Spinal cord (tissue), 10 donors: ENCODE measurements around the gene RAPGEF5. TPM values are rescaled to one million over a fixed set of nuclear protein-coding genes. Genes with fewer than 3 reads are reported as not detected.

ENCODE experiments used
- DNase-seq, 6 donors: peaks; one replicate each; pipeline versions ENCODE4 v3.0.0 to v3.0.0-alpha.2; 2013 to 2015; ENCODE audit warnings: low spot score in 6 of 6, low read depth in 4 of 6
- H3K27ac ChIP-seq: one replicate; pipeline ENCODE4 v1.5.1; 2013; ENCODE audit warnings: low read depth, low read length, control low read depth
- H3K27me3 ChIP-seq: one replicate; pipeline ENCODE4 v1.6.1; 2013; ENCODE audit warnings: low read length; ENCODE audit not compliant: control insufficient read depth, insufficient read depth
- H3K36me3 ChIP-seq: one replicate; pipeline ENCODE4 v1.6.1; 2013; ENCODE audit warnings: low read length; ENCODE audit not compliant: control insufficient read depth, insufficient read depth
- H3K4me1 ChIP-seq: one replicate; pipeline ENCODE4 v1.6.1; 2013; ENCODE audit warnings: low read length; ENCODE audit not compliant: control insufficient read depth, insufficient read depth
- H3K4me3 ChIP-seq: one replicate; pipeline ENCODE4 v1.5.1; 2013; ENCODE audit warnings: low read depth, low read length, control low read depth
- H3K9me3 ChIP-seq: one replicate; pipeline ENCODE4 v1.6.1; 2013; ENCODE audit warnings: low read length; ENCODE audit not compliant: control insufficient read depth, insufficient read depth
- WGBS: methylation state at CpG from one replicate; pipeline ENCODE4 v1.1.5; 2013; ENCODE audit warnings: missing lambda C conversion rate; ENCODE audit not compliant: insufficient coverage; 5-methylcytosine and 5-hydroxymethylcytosine counted together
- polyA plus RNA-seq, 2 donors: library from polyadenylated mRNA; unstranded; fragments of 120-200 nt; gene quantifications; one replicate each; pipeline ENCODE4 v1.2.1, GENCODE V29; 2013; ENCODE audit not compliant: insufficient read length in 2 of 2
- total RNA-seq, 2 donors: library from RNA; depleted of rRNA in 1 of 2; stranded (reverse); fragments of 120-200 nt in 1 of 2; fragments of >200 nt in 1 of 2; gene quantifications; one replicate each; pipeline versions ENCODE4 v1.2.3 to v1.2.4, GENCODE V29; 2013 to 2014
- donor health status: healthy.

The RAPGEF5 gene
- total and polyA plus RNA-seq, 4 donors, result 19.5 to 121 (median 48.8) TPM

- Histone ChIP-seq H3K27me3 (no peaks in the 10 kb centered on the region), H3K27ac (no peak overlapping the region), H3K4me3 (no peak overlapping the region), H3K9me3 (no peaks in the 10 kb centered on the region), H3K4me1 (no peaks in the 10 kb centered on the region), H3K36me3 (no peaks in the 10 kb centered on the region)
- 81% methylated on average over 4 of the region's 5 CpGs for WGBS
- DNase-seq, result no peak
Measured at GRCh38 chr7:22397981-22398380, 41.0 kb upstream of the RAPGEF5 start.

DNA sequence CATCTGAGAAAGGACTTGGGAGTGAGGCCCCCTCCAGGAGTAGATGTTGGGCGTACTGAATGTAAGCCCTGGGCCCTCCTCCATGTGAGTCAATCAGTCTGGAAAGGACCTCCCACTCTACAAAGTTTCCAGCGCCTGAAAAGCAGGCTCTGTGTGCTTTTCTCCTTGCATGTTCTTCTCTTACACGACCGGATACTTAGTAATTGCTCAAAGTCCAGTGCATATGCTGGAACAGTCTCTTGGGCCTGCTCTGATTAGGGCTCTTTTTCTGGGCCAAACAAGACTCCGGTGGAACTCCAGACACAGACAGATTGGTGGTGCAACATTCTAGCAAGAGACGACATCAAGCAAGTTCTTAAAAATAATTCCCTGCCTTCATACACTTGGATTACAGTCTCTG, 38.3 kb upstream of the RAPGEF5 start:
- Histone ChIP-seq H3K4me3 (no peak overlapping the region), H3K27me3 (no peaks in the 10 kb centered on the region), H3K27ac (no peak overlapping the region), H3K4me1 (no peaks in the 10 kb centered on the region), H3K9me3 (no peaks in the 10 kb centered on the region), H3K36me3 (no peaks in the 10 kb centered on the region)
- WGBS, result no CpG with 5 or more reads among the region's 6 CpGs
- DNase-seq, result no peak

DNA sequence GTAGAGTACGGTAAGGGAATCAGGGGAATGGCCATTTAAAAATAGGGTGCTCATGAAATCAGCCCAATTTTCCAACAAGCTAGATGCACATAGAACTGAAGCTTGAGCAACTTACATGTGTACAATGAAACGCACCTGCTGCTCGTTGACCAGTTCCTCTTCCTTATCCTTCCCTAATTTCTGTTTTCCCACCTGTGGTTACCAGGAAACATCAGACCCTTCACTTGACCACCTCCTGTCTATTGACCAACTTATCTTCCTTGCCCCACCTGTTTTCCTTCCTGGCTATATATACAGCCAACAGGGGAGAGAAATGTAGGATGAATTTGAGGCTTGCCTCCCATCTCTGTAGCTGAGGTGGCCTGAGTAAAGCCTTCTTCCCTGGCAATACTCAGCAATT, 37.8 kb upstream of the RAPGEF5 start:
- H3K27ac ChIP-seq, result no peak overlapping the region
- 94% methylated on average over 3 of the region's 3 CpGs for WGBS
- H3K27me3 ChIP-seq, result no peaks in the 10 kb centered on the region

GRCh38 chr7:22393913-22394729, 37.2 kb upstream of the RAPGEF5 start:
- no peak overlapping the region for H3K27ac ChIP-seq
- H3K36me3 ChIP-seq, result no peaks in the 10 kb centered on the region
- no peaks in the 10 kb centered on the region for H3K4me1 ChIP-seq
- DNase-seq, result no peak
- no peak overlapping the region for H3K4me3 ChIP-seq
- 71% methylated on average over 4 of the region's 13 CpGs for WGBS
- no peaks in the 10 kb centered on the region for H3K9me3 ChIP-seq
- H3K27me3 ChIP-seq, result no peaks in the 10 kb centered on the region

More for the DNA sequence above, 37.8 kb upstream of the RAPGEF5 start:
- Histone ChIP-seq H3K9me3 (no peaks in the 10 kb centered on the region), H3K4me3 (no peak overlapping the region), H3K4me1 (no peaks in the 10 kb centered on the region), H3K36me3 (no peaks in the 10 kb centered on the region)
- no peak for DNase-seq

DNA sequence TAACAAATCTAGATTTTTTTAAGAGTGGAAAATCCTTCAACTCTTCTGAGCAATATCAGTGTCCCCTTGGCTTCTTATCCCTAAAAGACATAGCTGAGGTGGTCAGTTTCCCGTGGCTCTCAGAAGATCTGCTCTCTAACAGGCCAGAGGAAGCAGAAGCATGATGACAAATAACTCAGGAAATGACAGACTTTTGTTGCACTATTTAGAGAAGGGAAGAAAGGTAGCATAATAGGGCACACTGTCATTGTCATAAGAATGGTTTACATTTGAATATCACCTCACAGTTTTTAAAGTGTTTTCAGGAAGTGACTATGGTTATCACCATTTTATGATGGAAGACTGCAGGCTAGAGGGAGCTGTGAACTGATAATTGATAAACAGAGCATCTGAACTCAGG, 33.6 kb upstream of the RAPGEF5 start:
- DNase-seq, result no peak
- Histone ChIP-seq H3K27me3 (no peaks in the 10 kb centered on the region), H3K27ac (no peak overlapping the region), H3K9me3 (no peaks in the 10 kb centered on the region), H3K4me1 (no peaks in the 10 kb centered on the region), H3K4me3 (no peak overlapping the region), H3K36me3 (no peaks in the 10 kb centered on the region)
- WGBS, result 60% methylated on average over 1 of the region's 1 CpG

DNA sequence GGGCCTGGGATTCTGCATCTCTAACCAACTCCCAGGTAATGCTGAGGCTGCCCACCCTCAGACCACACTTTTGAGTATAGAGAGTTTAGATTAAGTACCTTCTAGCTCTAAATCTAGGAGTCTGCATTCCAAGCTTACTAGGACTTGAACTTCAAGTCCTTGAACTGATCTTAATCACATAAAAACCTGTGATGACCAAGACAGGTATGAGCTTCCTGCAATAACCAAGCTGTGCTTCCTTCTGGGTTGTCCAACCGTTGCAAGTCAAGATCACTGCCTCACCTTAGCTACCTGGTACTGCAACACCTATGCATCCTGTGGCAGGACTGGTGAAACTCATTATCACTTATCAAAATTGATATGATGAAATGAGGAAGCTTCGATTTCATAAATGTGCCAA, 32.9 kb upstream of the RAPGEF5 start:
- DNase-seq, result no peak
- Histone ChIP-seq H3K4me1 (no peaks in the 10 kb centered on the region), H3K4me3 (no peak overlapping the region), H3K9me3 (no peaks in the 10 kb centered on the region), H3K36me3 (no peaks in the 10 kb centered on the region), H3K27me3 (no peaks in the 10 kb centered on the region), H3K27ac (no peak overlapping the region)
- 83% methylated on average over 1 of the region's 2 CpGs for WGBS

DNA sequence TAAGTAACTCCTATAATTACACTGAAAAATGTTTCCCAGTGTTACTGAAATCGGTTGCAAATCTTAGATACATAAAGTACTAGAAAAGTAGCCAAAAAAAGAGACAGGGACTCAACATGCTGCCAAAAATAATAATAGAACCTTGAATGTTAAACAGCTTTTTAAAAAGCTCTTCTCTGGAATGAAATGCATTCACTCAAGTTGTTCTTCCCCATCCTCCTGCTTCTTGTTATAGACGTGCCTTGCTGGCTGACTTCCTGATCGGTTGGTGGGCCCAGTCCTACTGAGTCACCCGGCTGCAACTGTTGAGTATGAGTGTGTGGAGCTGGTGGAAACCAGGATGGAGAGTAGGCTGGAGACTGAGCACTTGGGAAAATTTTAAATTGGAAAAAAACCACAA, 30.6 kb upstream of the RAPGEF5 start:
- Histone ChIP-seq H3K27me3 (no peaks in the 10 kb centered on the region), H3K9me3 (no peaks in the 10 kb centered on the region), H3K36me3 (no peaks in the 10 kb centered on the region), H3K4me3 (no peak overlapping the region), H3K4me1 (no peaks in the 10 kb centered on the region), H3K27ac (no peak overlapping the region)
- 79% methylated on average over 3 of the region's 4 CpGs for WGBS
- peak in 1 of 6 donors; percentile 73 for DNase-seq

DNA sequence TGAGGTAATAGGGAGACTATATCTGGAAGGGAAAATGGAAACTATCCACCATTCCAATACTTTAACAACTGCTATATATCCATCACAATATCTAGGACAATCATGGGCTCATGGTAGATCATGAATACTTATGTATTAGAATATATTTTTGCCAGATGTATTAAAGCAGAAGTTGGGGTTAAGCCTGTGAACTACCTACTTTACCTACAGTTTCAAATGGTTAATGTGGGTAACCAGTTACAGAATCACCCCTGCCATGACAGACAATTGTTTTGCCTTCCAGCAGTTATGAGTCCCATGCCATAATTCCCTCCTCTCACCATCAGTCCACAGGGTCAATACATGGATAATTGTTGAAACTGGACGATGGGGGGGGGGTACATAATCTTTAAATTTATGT, 29.9 kb upstream of the RAPGEF5 start:
- no CpG with 5 or more reads among the region's 1 CpG for WGBS
- DNase-seq, result no peak
- Histone ChIP-seq H3K27ac (no peak overlapping the region), H3K27me3 (no peaks in the 10 kb centered on the region), H3K36me3 (no peaks in the 10 kb centered on the region), H3K9me3 (no peaks in the 10 kb centered on the region), H3K4me3 (no peak overlapping the region), H3K4me1 (no peaks in the 10 kb centered on the region)

DNA sequence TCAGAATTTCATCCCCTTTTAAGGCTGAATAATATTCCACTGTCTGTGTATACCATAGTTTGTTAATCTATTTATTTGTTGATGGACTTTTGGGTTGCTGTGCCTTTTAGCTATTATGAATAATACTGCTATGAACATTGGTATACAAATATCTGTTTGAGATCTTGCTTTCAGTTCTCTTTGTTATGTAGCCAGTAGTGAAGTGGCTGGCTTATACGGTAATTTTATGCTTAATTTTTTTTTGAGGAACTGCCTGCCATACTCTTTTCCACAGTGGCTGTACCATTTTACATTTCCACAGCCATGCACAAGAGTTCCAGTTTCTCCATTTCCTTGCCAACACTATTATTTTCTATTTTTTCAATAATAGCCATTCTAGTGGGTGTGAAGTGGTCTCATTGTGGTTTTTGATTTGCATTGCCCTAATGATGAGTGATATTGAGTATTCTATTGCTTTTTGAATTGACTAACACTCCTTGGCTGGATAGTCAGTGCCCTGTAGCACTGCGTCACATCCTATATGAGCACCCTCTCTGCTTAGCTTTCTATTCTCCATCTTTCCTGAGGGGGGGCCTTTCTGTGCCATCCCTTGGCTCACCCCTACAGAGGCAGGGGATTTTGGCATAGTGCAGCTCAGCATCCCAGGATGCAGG, 29.4 kb upstream of the RAPGEF5 start:
- Histone ChIP-seq H3K4me1 (no peaks in the 10 kb centered on the region), H3K36me3 (no peaks in the 10 kb centered on the region), H3K9me3 (no peaks in the 10 kb centered on the region), H3K27ac (no peak overlapping the region), H3K4me3 (no peak overlapping the region), H3K27me3 (no peaks in the 10 kb centered on the region)
- 100% methylated on average over 1 of the region's 2 CpGs for WGBS
- DNase-seq, result no peak

DNA sequence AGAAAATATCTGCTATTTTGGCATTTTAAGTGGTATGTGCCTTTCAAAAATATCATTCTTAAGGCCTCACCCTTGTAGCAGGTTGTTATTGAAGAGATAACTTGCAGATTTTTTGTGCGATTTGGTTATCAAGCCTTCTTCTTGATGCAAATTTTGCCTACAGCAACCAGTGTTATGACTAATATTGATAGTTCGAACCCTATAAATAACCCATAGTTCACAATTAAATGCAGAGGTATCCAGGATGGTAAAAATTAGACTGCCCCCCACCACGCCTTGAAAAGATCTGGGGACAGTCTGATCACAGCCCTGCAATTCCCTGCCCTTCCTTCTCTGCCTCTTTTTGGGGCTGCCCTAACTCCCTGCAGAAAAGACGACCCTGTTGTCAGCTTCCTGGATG, 28.4 kb upstream of the RAPGEF5 start:
- no peaks in the 10 kb centered on the region for H3K9me3 ChIP-seq
- H3K4me1 ChIP-seq, result no peaks in the 10 kb centered on the region
- H3K27me3 ChIP-seq, result no peaks in the 10 kb centered on the region
- no peak for DNase-seq
- no peak overlapping the region for H3K27ac ChIP-seq
- 100% methylated on average over 1 of the region's 4 CpGs for WGBS
- no peak overlapping the region for H3K4me3 ChIP-seq
- H3K36me3 ChIP-seq, result no peaks in the 10 kb centered on the region
